ENCODE results near the gene TBC1D22B. TPM values are rescaled to one million over a fixed set of nuclear protein-coding genes. Genes with fewer than 3 reads are reported as not detected.

Gene TBC1D22B
- total and polyA plus RNA-seq, 9 of the 15 experiments (the other 6 are each of a cell fraction or from before 2014, with no cell fraction given), result 4.8 to 24.2 (median 13.5) TPM

DNA sequence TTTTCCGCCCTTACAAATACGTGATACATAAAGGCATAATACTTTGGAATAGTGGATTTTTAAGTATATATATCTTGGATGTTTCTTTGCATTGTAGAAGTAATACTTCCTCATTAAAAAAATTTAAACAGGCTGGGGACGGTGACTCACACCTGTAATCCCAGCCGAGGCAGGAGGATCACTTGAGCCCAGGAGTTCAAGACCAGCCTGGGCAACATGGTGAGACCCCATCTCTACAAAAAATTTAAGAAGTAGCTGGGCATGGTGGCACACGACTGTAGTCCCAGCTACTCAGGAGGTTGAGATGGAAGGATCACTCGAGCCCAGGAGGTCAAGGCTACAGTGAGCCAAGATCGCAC lies 57.6 kb downstream of the TBC1D22B start (continued):
- TF ChIP-seq ZNF740 (CRISPR knock-in tag; IDR thresholded peaks at IDR 0.05) (no peak), ZNF740 (tag; IDR thresholded peaks at IDR 0.05) (no peak), NUFIP1 (IDR thresholded peaks at IDR 0.05; ENCODE audit: partially characterized antibody) (no peak), NR3C1 (CRISPR knock-in tag; IDR thresholded peaks at IDR 0.05) (no peak), RB1 (IDR thresholded peaks at IDR 0.05; ENCODE audit: low read depth) (no peak), MXI1 (IDR thresholded peaks at IDR 0.05; ENCODE audit: low read depth, low read length) (no peak), HEY1 (CRISPR knock-in tag; IDR thresholded peaks at IDR 0.05; ENCODE audit: borderline replicate concordance) (no peak), SMAD3 (CRISPR knock-in tag; conservative IDR thresholded peaks at IDR 0.05) (no peak), NFIX (CRISPR knock-in tag; IDR thresholded peaks at IDR 0.05; ENCODE audit: low read depth) (no peak), MCM2 (IDR thresholded peaks at IDR 0.05; ENCODE audit: low read depth) (no peak), KLF6 (CRISPR knock-in tag; IDR thresholded peaks at IDR 0.05; ENCODE audit: borderline replicate concordance) (no peak), DACH1 (IDR thresholded peaks at IDR 0.05; ENCODE audit: partially characterized antibody) (no peak), ZEB2 (IDR thresholded peaks at IDR 0.05) (no peak), E2F5 (CRISPR knock-in tag; IDR thresholded peaks at IDR 0.05) (no peak), POU5F1 (IDR thresholded peaks at IDR 0.05; ENCODE audit: borderline replicate concordance, low read depth, low read length, partially characterized antibody) (no peak), NFATC3 (IDR thresholded peaks at IDR 0.05) (no peak), TGIF2 (CRISPR knock-in tag; IDR thresholded peaks at IDR 0.05) (no peak; the same call in 1 of the 2 replicates), E2F3 (CRISPR knock-in tag; IDR thresholded peaks at IDR 0.05) (no peak), RBM39 (optimal IDR thresholded peaks at IDR 0.05; ENCODE audit: low read depth, low read length) (peak; percentile 5), GATA2 (CRISPR knock-in tag; IDR thresholded peaks at IDR 0.05) (no peak), RAD21 (CRISPR knock-in tag; conservative IDR thresholded peaks at IDR 0.05 in 1 of 2, IDR thresholded peaks at IDR 0.05 in 1 of 2) (no peak), MAX (CRISPR knock-in tag; IDR thresholded peaks at IDR 0.05) (no peak), MAFG (tag; conservative IDR thresholded peaks at IDR 0.05) (0 out of 2 replicates have a peak, but pooled peaks have one; percentile 3), ZNF253 (CRISPR knock-in tag; conservative IDR thresholded peaks at IDR 0.05) (no peak), E2F8 (IDR thresholded peaks at IDR 0.05; ENCODE audit: low read depth, partially characterized antibody) (no peak), ZNF766 (CRISPR knock-in tag; conservative IDR thresholded peaks at IDR 0.05) (peak; percentile 3; the same call in 1 of the 2 replicates), COPS2 (conservative IDR thresholded peaks at IDR 0.05) (no peak)
